Activated naive CD4-positive, alpha-beta T cell treated with anti-CD3 and anti-CD28 coated beads, Interleukin-2, amount 50 U/mL, for 24 hours (primary cell): ENCODE measurements around the gene ITGB1BP1.

ENCODE experiments used
- H3K27ac Mint-ChIP-seq: one replicate; pipeline ENCODE4 v1.8.0; 2021; ENCODE audit warnings: mild to moderate bottlenecking, mixed read lengths
- H3K27me3 Mint-ChIP-seq: one replicate; pipeline ENCODE4 v1.8.0; 2021; ENCODE audit warnings: mixed read lengths
- H3K36me3 Mint-ChIP-seq: one replicate; pipeline ENCODE4 v1.8.0; 2021; ENCODE audit warnings: mixed read lengths
- H3K4me1 Mint-ChIP-seq: one replicate; pipeline ENCODE4 v1.8.0; 2021; ENCODE audit warnings: mixed read lengths
- H3K4me3 Mint-ChIP-seq: one replicate; pipeline ENCODE4 v1.8.0; 2021; ENCODE audit warnings: mild to moderate bottlenecking, mixed read lengths
- H3K9me3 Mint-ChIP-seq: one replicate; pipeline ENCODE4 v1.8.0; 2021; ENCODE audit warnings: mixed read lengths

The ITGB1BP1 gene, protein sequence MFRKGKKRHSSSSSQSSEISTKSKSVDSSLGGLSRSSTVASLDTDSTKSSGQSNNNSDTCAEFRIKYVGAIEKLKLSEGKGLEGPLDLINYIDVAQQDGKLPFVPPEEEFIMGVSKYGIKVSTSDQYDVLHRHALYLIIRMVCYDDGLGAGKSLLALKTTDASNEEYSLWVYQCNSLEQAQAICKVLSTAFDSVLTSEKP

DNA sequence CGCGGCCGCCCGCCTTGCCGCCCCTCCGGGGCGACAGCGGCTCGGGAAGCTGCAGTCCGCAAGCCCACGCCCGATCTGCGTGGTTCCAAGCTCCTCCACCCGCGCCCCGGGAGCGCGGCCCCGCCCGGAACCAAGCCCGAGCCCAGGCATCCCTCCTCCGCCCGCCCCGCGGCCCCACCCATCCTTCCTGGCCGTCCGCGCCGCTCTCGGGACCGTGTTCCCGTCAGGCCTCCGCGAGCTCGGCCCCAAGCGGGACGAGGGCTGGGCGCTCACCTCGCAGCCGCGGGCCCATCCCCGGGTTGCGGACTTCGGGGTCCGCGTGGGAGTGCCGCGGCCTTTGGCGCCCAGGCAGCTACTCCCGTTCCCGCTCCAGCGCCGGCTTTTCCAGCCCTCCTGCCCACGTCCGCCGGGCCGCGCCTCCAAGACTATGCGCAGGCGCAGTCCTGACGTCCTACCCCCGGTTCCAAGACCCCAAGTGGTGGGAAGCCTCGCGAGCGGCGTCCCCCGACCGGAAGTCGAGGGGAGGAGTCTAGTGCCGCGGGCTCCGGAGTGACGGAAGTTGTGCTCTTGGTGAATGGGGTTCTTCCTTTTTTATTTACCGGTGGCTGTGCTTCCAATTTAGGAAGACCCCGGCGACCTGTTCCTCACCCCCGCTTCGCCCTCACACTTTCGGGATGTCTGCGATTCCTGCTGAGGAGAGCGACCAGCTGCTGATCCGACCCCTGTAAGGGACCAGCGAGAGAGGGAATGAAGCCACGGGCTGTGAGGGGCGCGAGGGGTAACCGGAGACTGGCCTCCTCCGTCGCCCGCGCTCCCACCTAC lies at the start of gene ITGB1BP1, which contains the start of gene CPSF3:
ITGB1BP1 (minus strand) TSS at position 429 of the 822 bp plus-strand sequence. CDS start 4,831 bp downstream, outside the sequence.
CPSF3 (plus strand) TSS at position 555 of the 822 bp plus-strand sequence; CDS start at position 675, 120 bp downstream.
- Mint-ChIP-seq H3K27me3 (no peaks in the 10 kb centered on the region), H3K27ac (peak within 1 kb of the TSS; percentile 92), H3K36me3 (peaks cover 2% of the 10 kb centered on the region), H3K4me1 (peaks cover 36% of the 10 kb centered on the region), H3K4me3 (peak within 1 kb of the TSS; percentile 93), H3K9me3 (no peaks in the 10 kb centered on the region)

DNA sequence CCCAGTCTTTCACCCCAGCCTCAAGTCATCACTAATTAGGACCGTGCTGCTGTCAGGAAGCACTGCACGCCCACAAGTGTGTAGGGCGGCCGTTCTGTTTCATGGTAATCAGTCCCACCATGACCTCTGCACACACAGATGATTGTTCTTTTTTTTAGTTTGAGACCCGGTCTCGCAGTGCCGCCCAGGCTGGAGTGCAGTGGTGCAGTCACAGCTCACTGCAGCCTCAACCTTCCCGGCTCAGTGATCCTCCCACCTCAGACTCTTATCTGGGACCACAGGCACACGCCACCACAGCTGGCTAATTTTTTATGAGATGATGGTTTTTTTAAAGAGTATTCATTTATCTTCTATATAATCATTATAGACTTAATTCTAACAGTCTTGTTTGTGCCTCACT lies 49.2 kb upstream of the ITGB1BP1 start:
- Mint-ChIP-seq H3K9me3 (no peaks in the 10 kb centered on the region), H3K27ac (no peak overlapping the region), H3K27me3 (no peaks in the 10 kb centered on the region), H3K36me3 (peaks cover 9% of the 10 kb centered on the region), H3K4me3 (peak overlapping the region; percentile 4), H3K4me1 (peaks cover 25% of the 10 kb centered on the region)

DNA sequence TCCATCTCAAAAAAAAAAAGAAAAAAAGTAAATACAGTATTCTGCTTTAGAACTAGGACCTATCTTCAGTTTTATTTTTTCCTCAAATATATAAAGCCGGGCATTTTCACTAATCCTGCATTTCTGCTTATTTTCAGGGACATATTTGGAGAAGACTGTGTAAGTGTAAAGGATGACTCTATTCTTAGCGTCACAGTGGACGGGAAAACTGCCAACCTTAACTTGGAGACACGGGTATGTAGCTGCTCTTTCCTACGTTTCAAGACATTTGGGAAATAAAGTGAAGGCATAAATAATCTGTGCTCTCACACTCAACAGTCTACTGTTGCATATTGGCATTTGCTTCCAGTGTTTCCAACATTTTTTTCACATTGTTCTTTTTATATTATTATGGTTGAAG lies 47.9 kb upstream of the ITGB1BP1 start:
- Mint-ChIP-seq H3K9me3 (no peaks in the 10 kb centered on the region), H3K27ac (no peak overlapping the region), H3K4me3 (no peak overlapping the region), H3K27me3 (no peaks in the 10 kb centered on the region), H3K36me3 (peaks cover 8% of the 10 kb centered on the region), H3K4me1 (peaks cover 14% of the 10 kb centered on the region)

DNA sequence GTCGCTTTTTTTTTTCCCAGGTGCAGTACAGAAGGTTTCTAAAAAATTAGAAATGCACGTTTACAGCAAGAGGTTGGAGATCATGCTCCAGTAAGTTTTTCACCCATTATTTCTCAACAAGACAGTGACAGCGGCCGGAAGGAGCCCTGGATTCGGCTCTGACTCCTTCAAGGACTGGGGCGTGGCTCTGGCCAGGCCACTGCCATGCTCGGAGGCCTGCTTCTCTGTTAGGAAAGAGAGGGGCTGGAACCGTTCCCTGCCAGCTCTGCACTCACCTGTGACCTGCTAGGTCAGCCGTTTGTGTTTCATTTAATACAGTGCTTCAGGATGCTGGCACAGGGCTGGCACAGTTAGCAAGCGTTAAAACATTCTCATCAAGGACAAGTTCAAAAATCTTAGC lies 44.4 kb upstream of the ITGB1BP1 start:
- Mint-ChIP-seq H3K27ac (no peak overlapping the region), H3K4me1 (no peaks in the 10 kb centered on the region), H3K9me3 (no peaks in the 10 kb centered on the region), H3K4me3 (no peak overlapping the region), H3K27me3 (no peaks in the 10 kb centered on the region), H3K36me3 (peaks cover 6% of the 10 kb centered on the region)

DNA sequence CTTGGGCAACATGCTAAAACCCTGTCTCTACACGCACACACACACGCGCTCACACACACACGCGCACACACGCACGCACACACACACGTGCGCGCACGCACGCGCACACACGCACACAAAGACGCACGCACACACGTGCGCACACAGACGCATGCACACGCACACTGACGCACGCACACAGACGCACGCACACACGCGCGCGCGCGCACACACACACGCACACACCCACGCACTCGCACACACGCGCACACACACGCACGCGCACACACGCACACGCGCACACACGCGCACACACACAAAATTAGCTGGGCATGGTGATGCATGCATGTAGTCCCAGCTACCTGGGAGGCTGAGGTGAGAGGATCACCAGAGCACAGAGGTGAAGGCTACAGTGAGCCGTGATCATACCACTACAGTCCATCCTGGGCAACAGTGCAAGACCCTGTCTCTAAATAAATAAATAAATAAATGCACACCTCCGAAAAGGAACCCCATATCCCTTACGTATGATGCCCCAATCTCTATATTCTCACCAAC lies 42.9 kb upstream of the ITGB1BP1 start:
- H3K36me3 Mint-ChIP-seq = peaks cover 4% of the 10 kb centered on the region
- no peaks in the 10 kb centered on the region for H3K4me1 Mint-ChIP-seq

DNA sequence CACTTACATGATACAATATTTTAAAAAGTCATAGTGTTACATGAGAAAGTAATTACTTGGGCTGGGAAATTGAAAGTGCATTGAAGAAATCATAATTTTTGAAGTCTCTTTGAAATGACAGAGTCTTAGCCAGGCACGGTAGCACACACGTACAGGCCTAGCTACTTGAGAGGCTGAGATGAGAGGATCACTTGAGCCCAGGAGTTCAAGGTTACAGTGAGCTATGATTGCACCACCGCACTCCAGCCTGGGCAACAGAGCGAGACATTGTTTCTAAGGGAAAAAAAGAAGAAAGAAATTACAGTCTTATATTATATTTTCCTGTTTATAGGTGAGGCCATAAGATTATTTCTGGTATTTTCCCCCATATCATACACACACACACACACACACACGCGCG lies 41.8 kb upstream of the ITGB1BP1 start:
- Mint-ChIP-seq H3K27ac (no peak overlapping the region), H3K9me3 (no peaks in the 10 kb centered on the region), H3K4me3 (no peak overlapping the region), H3K4me1 (no peaks in the 10 kb centered on the region), H3K27me3 (no peaks in the 10 kb centered on the region), H3K36me3 (peaks cover 8% of the 10 kb centered on the region)

More for the DNA sequence above, 42.9 kb upstream of the ITGB1BP1 start:
- Mint-ChIP-seq H3K27ac (no peak overlapping the region), H3K9me3 (no peaks in the 10 kb centered on the region), H3K4me3 (no peak overlapping the region), H3K27me3 (no peaks in the 10 kb centered on the region)

DNA sequence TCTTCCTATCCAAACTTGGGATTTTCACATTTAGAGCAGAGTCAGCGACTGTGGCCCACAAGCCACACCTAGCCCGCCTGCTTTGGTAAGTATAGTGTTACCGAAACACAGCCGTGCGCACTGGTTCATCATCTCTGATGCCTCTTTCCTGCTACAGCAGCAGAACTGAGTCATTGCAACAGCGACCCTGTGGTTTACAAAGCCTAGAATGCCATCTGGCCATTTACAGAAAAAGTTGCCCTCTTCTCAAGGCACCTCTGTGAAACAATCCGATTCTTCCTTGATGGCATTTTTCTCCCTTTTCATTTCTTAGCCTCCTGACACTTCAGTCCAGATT lies 40.3 kb upstream of the ITGB1BP1 start:
- Mint-ChIP-seq H3K9me3 (no peaks in the 10 kb centered on the region), H3K27me3 (no peaks in the 10 kb centered on the region), H3K36me3 (peaks cover 10% of the 10 kb centered on the region), H3K4me1 (no peaks in the 10 kb centered on the region), H3K4me3 (no peak overlapping the region), H3K27ac (no peak overlapping the region)

DNA sequence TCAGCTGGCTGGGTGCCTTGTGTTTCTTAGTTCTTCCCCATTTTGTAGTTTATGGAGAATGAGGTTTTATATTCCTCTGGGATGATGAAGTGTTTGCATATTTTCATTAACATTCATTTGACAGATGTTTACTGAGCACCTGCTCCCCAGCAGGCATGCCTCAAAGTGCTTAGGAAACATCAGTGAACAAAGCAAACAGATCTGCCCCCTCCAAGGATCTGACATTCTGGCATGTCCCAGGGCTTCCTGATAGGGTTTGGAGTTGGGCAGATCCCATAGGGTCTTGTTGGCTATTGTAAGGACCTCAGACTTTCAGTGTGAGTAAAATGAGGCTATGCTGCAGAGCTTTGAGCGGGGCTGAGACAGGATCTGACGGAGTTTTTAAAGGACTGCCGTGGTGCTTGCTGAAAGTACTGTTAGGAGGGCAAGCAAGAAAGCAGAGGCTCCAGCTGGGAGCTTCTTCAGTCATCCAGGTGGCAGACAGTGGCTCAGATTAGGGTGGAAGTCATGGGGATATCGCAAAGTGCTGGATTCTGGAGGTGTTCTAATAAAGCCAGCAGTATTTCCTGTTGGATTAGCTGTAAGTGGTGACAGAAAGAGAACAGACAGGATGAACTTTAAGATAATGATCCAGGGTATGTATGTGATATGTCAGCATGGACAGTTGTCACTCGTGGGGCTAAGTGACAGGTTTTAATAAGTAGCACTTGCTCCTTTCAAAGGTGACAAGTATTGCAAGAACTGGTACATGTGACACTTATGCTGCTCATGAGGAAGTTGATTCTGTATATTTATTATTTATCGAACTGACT lies 39.8 kb upstream of the ITGB1BP1 start:
- Mint-ChIP-seq H3K9me3 (no peaks in the 10 kb centered on the region), H3K4me3 (no peak overlapping the region), H3K36me3 (peaks cover 10% of the 10 kb centered on the region), H3K4me1 (no peaks in the 10 kb centered on the region), H3K27me3 (no peaks in the 10 kb centered on the region), H3K27ac (no peak overlapping the region)

DNA sequence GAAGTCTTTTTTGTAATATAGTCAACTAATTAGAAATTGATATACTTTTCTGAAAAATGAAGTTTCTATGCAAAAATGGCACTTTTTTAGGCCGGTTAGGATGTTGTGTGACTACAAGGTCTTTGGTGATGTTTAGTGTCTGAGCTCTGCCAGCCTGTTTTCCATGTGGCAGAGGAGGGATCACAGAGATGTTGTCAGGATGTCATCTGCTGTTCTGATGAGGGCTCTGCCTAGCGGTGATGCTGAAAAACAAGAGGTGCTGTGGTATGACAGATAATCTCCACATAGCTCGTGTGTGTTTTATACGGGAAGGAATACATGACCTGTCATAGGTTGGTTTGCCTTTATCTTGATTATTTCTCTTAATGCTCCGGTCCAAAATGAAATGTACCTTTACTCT lies 39.0 kb upstream of the ITGB1BP1 start:
- no peaks in the 10 kb centered on the region for H3K4me1 Mint-ChIP-seq
- H3K4me3 Mint-ChIP-seq = no peak overlapping the region
- no peaks in the 10 kb centered on the region for H3K9me3 Mint-ChIP-seq
- no peak overlapping the region for H3K27ac Mint-ChIP-seq
- H3K36me3 Mint-ChIP-seq = peaks cover 10% of the 10 kb centered on the region
- no peaks in the 10 kb centered on the region for H3K27me3 Mint-ChIP-seq

DNA sequence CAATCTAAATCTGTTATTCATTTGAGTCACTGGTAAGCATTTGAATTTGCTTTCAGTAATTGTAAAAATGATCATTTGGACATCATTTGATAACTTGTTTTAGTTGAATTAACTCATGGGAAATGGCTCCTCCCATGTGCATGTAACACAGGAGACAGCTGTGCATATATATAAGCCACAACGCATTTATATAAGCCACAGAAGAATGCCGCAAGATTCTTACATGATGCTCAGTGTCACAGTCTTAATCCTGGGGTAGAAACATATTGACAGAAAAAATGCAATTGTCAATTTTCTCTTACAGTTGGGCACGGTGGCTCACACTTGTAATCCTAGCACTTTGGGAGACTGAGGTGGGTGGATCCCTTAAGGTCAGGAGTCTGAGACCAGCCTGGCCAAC lies 37.8 kb upstream of the ITGB1BP1 start:
- Mint-ChIP-seq H3K4me1 (no peaks in the 10 kb centered on the region), H3K27me3 (no peaks in the 10 kb centered on the region), H3K4me3 (no peak overlapping the region), H3K27ac (no peak overlapping the region), H3K36me3 (peaks cover 12% of the 10 kb centered on the region), H3K9me3 (no peaks in the 10 kb centered on the region)

DNA sequence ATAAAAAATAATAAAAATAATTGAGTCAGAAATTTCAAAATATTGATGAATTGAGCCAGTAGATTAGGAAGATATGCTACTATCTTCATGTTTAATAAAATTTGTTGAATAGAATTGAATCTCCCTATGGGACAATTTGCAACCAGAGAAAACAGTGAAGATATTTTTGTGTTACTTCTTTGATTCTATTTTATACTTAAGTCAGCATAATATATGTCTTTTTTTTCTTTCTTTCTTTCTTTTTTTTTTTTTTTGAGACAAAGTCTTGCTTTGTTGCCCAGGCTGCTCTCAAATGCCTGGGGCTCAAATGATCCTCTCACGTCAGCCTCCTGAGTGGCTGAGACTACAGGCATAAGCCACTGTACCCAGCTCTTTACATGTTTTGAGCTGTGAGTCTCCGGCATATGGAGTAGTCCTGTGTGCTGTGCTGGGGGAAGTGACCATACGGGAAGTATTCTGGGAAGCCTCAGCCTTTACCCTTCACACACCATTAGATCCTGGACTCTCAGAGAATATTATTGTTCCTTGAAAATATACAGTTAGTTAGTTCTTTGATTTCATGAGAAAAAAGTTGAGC lies 37.2 kb upstream of the ITGB1BP1 start:
- Mint-ChIP-seq H3K27ac (no peak overlapping the region), H3K36me3 (peaks cover 12% of the 10 kb centered on the region), H3K9me3 (no peaks in the 10 kb centered on the region)

DNA sequence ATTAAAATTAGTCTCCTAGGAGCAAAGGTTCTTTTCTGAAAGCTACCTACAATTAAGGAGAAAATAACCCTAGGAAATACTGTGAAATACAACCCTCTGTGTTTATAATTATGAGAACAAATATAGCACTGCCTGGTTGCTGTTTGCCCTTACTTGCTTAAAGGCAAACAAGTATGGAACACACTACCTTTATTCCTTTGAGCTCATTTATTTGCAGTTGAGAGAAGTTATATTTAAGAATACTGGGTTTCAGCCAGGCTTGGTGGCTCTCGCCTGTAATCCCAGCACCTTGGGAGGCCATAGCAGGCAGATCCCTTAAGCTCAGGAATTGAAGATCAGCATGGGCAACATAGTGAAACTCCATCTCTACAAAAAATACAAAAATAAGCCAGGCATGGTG lies 27.9 kb upstream of the ITGB1BP1 start:
- Mint-ChIP-seq H3K9me3 (no peaks in the 10 kb centered on the region), H3K4me1 (no peaks in the 10 kb centered on the region), H3K27ac (no peak overlapping the region), H3K4me3 (no peak overlapping the region), H3K36me3 (peaks cover 10% of the 10 kb centered on the region), H3K27me3 (no peaks in the 10 kb centered on the region)

More for the DNA sequence above, 37.2 kb upstream of the ITGB1BP1 start:
- no peaks in the 10 kb centered on the region for H3K27me3 Mint-ChIP-seq
- no peak overlapping the region for H3K4me3 Mint-ChIP-seq
- H3K4me1 Mint-ChIP-seq = no peaks in the 10 kb centered on the region

DNA sequence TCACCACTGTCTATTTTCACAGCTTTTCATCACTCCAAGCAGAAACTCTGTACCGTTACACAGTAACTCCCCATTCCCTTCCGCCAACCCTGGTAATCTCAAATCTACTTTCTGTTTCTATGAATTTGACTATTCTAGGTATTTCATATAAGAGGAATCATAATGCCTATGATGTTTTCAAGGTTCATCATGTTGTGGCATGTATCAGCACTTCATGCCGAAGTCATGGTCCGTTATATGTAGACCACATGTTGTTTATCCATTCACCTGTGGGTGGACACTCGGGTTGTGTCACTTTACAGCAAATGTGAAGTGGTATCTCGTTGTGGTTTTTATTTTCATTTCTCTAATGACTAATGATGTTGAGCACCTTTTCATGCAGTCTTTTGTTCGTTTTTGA lies 21.8 kb upstream of the ITGB1BP1 start:
- H3K4me3 Mint-ChIP-seq = no peak overlapping the region
- H3K4me1 Mint-ChIP-seq = no peaks in the 10 kb centered on the region
- peaks cover 17% of the 10 kb centered on the region for H3K36me3 Mint-ChIP-seq
- H3K27ac Mint-ChIP-seq = no peak overlapping the region
- H3K9me3 Mint-ChIP-seq = no peaks in the 10 kb centered on the region
- no peaks in the 10 kb centered on the region for H3K27me3 Mint-ChIP-seq

DNA sequence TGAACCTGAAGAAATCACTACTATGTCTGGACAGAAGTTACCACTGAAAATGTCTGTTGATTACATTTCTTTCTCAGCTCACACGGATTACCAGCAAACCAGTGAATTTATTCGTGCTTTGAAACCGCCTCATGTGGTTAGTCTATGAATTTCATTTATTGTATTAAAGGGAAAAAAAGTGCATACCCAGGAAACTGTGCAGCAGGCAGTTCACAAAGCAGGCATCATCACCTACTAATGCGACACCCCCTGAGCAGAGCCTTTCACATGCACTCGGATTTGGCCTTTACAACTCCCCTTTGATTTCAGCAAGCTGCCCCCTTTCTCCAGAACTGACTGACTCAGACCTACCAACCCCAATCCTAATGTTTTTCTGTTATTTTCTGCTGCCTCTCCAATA lies 20.2 kb upstream of the ITGB1BP1 start:
- H3K4me3 Mint-ChIP-seq = no peak overlapping the region
- no peaks in the 10 kb centered on the region for H3K27me3 Mint-ChIP-seq
- no peaks in the 10 kb centered on the region for H3K4me1 Mint-ChIP-seq
- no peak overlapping the region for H3K27ac Mint-ChIP-seq
- peaks cover 18% of the 10 kb centered on the region for H3K36me3 Mint-ChIP-seq
- H3K9me3 Mint-ChIP-seq = no peaks in the 10 kb centered on the region

DNA sequence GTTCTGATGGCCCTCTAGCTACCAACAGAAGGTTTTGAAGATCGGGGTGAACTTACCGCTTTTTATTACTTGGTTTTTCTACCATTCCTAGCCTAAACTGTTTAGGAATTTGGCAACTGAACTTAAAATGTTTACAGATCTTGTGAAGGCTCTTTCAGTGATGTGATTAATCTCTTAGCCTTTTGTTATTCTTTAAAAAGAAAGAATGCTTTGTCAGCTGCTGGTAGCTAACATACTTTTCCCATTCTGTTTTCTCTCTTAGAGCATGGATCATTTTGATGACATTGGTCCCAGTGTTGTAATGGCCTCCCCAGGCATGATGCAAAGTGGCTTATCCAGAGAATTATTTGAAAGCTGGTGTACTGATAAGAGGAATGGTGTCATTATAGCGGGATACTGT lies 18.2 kb upstream of the ITGB1BP1 start:
- H3K36me3 Mint-ChIP-seq = peaks cover 24% of the 10 kb centered on the region
- no peak overlapping the region for H3K4me3 Mint-ChIP-seq
- no peak overlapping the region for H3K27ac Mint-ChIP-seq
- no peaks in the 10 kb centered on the region for H3K27me3 Mint-ChIP-seq
- H3K9me3 Mint-ChIP-seq = no peaks in the 10 kb centered on the region
- no peaks in the 10 kb centered on the region for H3K4me1 Mint-ChIP-seq
